Tibial nerve (tissue), 4 donors: Measurements from ENCODE around the gene TMEM43.

Experiments used
- EP300 ChIP-seq, 2 donors: sonication (generic); formaldehyde crosslinking; IDR thresholded peaks; one replicate each; pipeline ENCODE4 v1.6.1; 2017; ENCODE audit warnings: antibody characterized with exemption in 2 of 2, mild to moderate bottlenecking in 1 of 2
- POLR2A ChIP-seq, 2 donors: fragments of 450-650 bp; IDR thresholded peaks; one replicate each; pipeline ENCODE4 v1.6.1; 2017; ENCODE audit warnings: antibody characterized with exemption in 2 of 2, mild to moderate bottlenecking in 2 of 2, moderate library complexity in 2 of 2
- TF ChIP-seq, protein P1 (sequence below), 5 experiments: fragments of 200-600 bp in 3 of 5; fragments of 450-650 bp in 2 of 5; sonication (generic) in 3 of 5; IDR thresholded peaks; one replicate each; pipeline ENCODE4 v1.5.1; 2016 to 2019; ENCODE audit warnings: antibody characterized with exemption in 5 of 5, mild to moderate bottlenecking in 3 of 5, moderate library complexity in 2 of 5

DNA sequence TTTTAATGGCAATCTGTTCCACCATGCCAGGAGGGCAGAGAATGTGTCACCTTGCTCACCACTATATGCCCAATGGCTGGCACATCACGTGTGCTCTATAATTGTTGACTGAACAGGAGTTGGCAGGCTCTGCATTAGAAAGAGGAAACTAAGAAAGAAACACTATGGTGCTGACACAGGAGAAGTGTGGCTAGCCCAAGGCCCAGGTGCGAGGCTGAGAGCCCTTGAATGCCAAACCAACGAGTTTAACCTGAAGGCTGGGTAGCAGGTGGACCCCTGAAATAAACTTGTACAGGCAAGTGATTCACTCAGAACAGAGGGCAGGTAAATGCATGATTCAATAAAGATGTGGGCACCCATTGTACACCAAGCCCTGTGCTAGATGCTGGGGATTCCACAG is 2.6 kb upstream of the TMEM43 start:
- no peak for TF ChIP-seq POLR2A (IDR thresholded peaks at IDR 0.05)
- TF ChIP-seq, protein P1, sequence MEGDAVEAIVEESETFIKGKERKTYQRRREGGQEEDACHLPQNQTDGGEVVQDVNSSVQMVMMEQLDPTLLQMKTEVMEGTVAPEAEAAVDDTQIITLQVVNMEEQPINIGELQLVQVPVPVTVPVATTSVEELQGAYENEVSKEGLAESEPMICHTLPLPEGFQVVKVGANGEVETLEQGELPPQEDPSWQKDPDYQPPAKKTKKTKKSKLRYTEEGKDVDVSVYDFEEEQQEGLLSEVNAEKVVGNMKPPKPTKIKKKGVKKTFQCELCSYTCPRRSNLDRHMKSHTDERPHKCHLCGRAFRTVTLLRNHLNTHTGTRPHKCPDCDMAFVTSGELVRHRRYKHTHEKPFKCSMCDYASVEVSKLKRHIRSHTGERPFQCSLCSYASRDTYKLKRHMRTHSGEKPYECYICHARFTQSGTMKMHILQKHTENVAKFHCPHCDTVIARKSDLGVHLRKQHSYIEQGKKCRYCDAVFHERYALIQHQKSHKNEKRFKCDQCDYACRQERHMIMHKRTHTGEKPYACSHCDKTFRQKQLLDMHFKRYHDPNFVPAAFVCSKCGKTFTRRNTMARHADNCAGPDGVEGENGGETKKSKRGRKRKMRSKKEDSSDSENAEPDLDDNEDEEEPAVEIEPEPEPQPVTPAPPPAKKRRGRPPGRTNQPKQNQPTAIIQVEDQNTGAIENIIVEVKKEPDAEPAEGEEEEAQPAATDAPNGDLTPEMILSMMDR (IDR thresholded peaks at IDR 0.05), result no peak
- TF ChIP-seq EP300 (IDR thresholded peaks at IDR 0.05), result no peak
